Activated CD4-positive, alpha-beta T cell treated with anti-CD3 and anti-CD28 coated beads, Interleukin-2, amount 50 U/mL, for 1 hour (primary cell): ENCODE data around the gene DMRTA2.

ENCODE experiments used
- DNase-seq: peaks from one replicate; pipeline ENCODE4 v3.0.0-alpha.2; 2020

Gene DMRTA2

GRCh38 chr1:50373532-50373931, 49.7 kb downstream of the DMRTA2 start:
- DNase-seq, result no peak

GRCh38 chr1:50371749-50372148, 51.5 kb downstream of the DMRTA2 start:
- no peak for DNase-seq

DNA sequence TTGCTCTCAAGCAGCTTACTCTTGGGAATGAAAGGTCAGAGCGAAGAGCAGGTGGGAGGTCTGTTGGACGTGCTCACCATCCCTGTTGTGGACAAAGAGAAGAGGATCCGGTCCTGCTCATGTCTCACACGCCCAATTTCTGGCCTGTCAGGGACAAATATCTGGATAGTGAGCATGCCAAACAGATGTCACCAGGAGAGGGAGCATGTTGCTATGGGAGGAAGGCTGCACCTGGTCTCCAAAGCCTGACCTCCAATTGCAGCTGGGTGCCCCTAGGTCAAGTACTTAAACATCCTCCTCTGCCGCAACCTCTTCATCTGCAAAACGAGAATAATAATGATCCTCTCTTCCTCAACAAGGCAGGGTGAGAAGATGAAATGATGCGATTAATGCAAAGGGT, 53.4 kb downstream of the DMRTA2 start:
- no peak for DNase-seq

DNA sequence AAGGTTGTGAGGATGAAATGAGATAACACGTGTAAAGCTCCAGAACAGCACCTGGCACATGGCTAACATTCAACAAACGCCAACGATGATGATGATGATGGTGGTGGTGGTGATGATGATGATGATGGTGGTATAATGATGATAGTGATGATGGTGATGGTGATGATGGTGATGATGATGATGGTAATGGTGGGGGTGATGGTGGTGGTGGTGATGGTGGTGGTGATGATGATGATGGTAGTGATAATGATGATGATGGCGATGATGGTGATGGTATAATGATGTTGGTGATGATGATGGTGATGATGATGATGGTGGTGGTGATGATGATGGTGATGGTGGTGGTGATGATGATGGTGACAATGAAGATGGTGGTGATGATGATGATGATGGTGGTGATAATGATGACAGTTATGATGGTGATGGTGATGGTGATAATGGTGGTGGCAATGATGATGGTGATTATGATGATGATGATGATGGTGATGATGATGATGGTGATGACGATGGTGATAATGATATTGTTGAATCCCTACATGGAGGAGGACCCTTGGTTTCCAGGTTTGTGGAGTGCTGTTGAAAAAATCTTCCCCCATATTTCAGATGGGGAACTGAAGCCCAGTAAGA, 54.1 kb downstream of the DMRTA2 start:
- no peak for DNase-seq

GRCh38 chr1:50368179-50369007, 54.9 kb downstream of the DMRTA2 start:
- DNase-seq, result peak; percentile 8
